Activated T-cell treated with anti-CD3 and anti-CD28 coated beads for 1 hour (primary cell): ENCODE data around the gene ZNF655.

ENCODE experiments used
- DNase-seq: peaks from one replicate; pipeline ENCODE4 v3.0.0-alpha.2; 2020; ENCODE audit warnings: low read depth

The ZNF655 gene

GRCh38 chr7:99606531-99606930, 48.1 kb downstream of the ZNF655 start:
- DNase-seq = no peak

- no peak for DNase-seq
Measured at GRCh38 chr7:99607548-99607947, 49.1 kb downstream of the ZNF655 start.

GRCh38 chr7:99614495-99614894, 56.1 kb downstream of the ZNF655 start:
- no peak for DNase-seq

- DNase-seq = no peak
Measured at GRCh38 chr7:99615989-99616358, 57.5 kb downstream of the ZNF655 start.

- DNase-seq = peak; percentile 78
Measured at GRCh38 chr7:99616359-99617191, 58.1 kb downstream of the ZNF655 start, which contains the start of gene ZSCAN25. Gene ZSCAN25, plus strand, starts transcription at chr7:99616946. Its CDS starts 2,661 bp downstream, at chr7:99619607.

GRCh38 chr7:99617192-99617781, 58.8 kb downstream of the ZNF655 start:
- no peak for DNase-seq

- DNase-seq = no peak
Measured at GRCh38 chr7:99618726-99619125, 60.3 kb downstream of the ZNF655 start.

GRCh38 chr7:99619571-99620130, 61.2 kb downstream of the ZNF655 start:
- no peak for DNase-seq

GRCh38 chr7:99621271-99621670, 62.8 kb downstream of the ZNF655 start:
- no peak for DNase-seq

GRCh38 chr7:99622596-99622995, 64.2 kb downstream of the ZNF655 start:
- DNase-seq = no peak

- no peak for DNase-seq
Measured at GRCh38 chr7:99623091-99623693, 64.8 kb downstream of the ZNF655 start.

GRCh38 chr7:99623702-99624447, 65.4 kb downstream of the ZNF655 start:
- DNase-seq = no peak

GRCh38 chr7:99624484-99624883, 66.0 kb downstream of the ZNF655 start:
- DNase-seq = peak; percentile 41

- no peak for DNase-seq
Measured at GRCh38 chr7:99625321-99625720, 66.9 kb downstream of the ZNF655 start.

- DNase-seq = no peak
Measured at GRCh38 chr7:99625961-99626360, 67.5 kb downstream of the ZNF655 start.
